BLaER1 (cell line): ENCODE measurements around the gene ASAP3.

ENCODE experiments used
- H3K27ac ChIP-seq: shearing (Covaris generic); formaldehyde crosslinking; 2 replicates; pipeline ENCODE4 v1.8.1; 2022
- H3K27me3 ChIP-seq: shearing (Covaris generic); formaldehyde crosslinking; 2 replicates; pipeline ENCODE4 v1.8.1; 2022
- H3K36me3 ChIP-seq: shearing (Covaris generic); formaldehyde crosslinking; 2 replicates; pipeline ENCODE4 v1.8.1; 2022
- H3K4me1 ChIP-seq: shearing (Covaris generic); formaldehyde crosslinking; 2 replicates; pipeline ENCODE4 v1.8.1; 2022
- H3K4me2 ChIP-seq: shearing (Covaris generic); formaldehyde crosslinking; 2 replicates; pipeline ENCODE4 v1.8.1; 2022
- H3K4me3 ChIP-seq: shearing (Covaris generic); formaldehyde crosslinking; 2 replicates; pipeline ENCODE4 v1.8.1; 2022
- H3K9ac ChIP-seq: shearing (Covaris generic); formaldehyde crosslinking; 2 replicates; pipeline ENCODE4 v1.8.1; 2022
- H3K9me3 ChIP-seq: shearing (Covaris generic); formaldehyde crosslinking; 2 replicates; pipeline ENCODE4 v1.8.1; 2022
- H4K20me1 ChIP-seq: shearing (Covaris generic); formaldehyde crosslinking; 2 replicates; pipeline ENCODE4 v1.8.1; 2022
- Cebpa-rat ChIP-seq: shearing (Covaris generic); IDR thresholded peaks from 2 replicates; pipeline ENCODE4 v1.8.1; 2022

Gene ASAP3

GRCh38 chr1:23483321-23484252 lies at the start of gene ASAP3:
ASAP3 (minus strand) TSS chr1:23484179; CDS start chr1:23484133, 46 bp downstream.
- H3K36me3 ChIP-seq: no peaks in the 10 kb centered on the region
- H3K9ac ChIP-seq: peak within 1 kb of the TSS; percentile 80
- no peak for TF ChIP-seq Cebpa-rat
- H3K4me3 ChIP-seq: peak within 1 kb of the TSS; percentile 72
- no peaks in the 10 kb centered on the region for H3K9me3 ChIP-seq
- peak within 1 kb of the TSS; percentile 98 for H3K4me2 ChIP-seq
- peak within 1 kb of the TSS; percentile 75 for H3K27ac ChIP-seq
- H3K27me3 ChIP-seq: peaks cover 6% of the 10 kb centered on the region
- H4K20me1 ChIP-seq: peaks cover 8% of the 10 kb centered on the region; the same call in 1 of the 2 replicates
- H3K4me1 ChIP-seq: peaks cover 24% of the 10 kb centered on the region

- H4K20me1 ChIP-seq: no peaks in the 10 kb centered on the region
- H3K4me3 ChIP-seq: no peak overlapping the region
- H3K9me3 ChIP-seq: no peaks in the 10 kb centered on the region
- H3K9ac ChIP-seq: peak overlapping the region; percentile 99
- no peaks in the 10 kb centered on the region for H3K27me3 ChIP-seq
- TF ChIP-seq Cebpa-rat: no peak
- peaks cover 90% of the 10 kb centered on the region for H3K4me1 ChIP-seq
- H3K27ac ChIP-seq: peak overlapping the region; percentile 100
- peak overlapping the region; percentile 94 for H3K4me2 ChIP-seq
- no peaks in the 10 kb centered on the region for H3K36me3 ChIP-seq
Measured at GRCh38 chr1:23533246-23534023, 49.5 kb upstream of the ASAP3 start.

- Histone ChIP-seq H3K9ac (peak overlapping the region; percentile 99), H3K4me3 (peak overlapping the region; percentile 91), H4K20me1 (peaks cover 13% of the 10 kb centered on the region; the same call in 1 of the 2 replicates), H3K27ac (peak overlapping the region; percentile 100), H3K9me3 (no peaks in the 10 kb centered on the region), H3K4me2 (peak overlapping the region; percentile 94), H3K27me3 (no peaks in the 10 kb centered on the region), H3K36me3 (peaks cover 14% of the 10 kb centered on the region; the same call in 1 of the 2 replicates), H3K4me1 (peaks cover 92% of the 10 kb centered on the region)
- TF ChIP-seq Cebpa-rat: no peak
Measured at GRCh38 chr1:23531562-23532094, 47.6 kb upstream of the ASAP3 start.

- H4K20me1 ChIP-seq: peaks cover 13% of the 10 kb centered on the region; the same call in 1 of the 2 replicates
- peak within 1 kb of the TSS; percentile 100 for H3K27ac ChIP-seq
- H3K4me2 ChIP-seq: peak within 1 kb of the TSS; percentile 94
- peak; percentile 96 for TF ChIP-seq Cebpa-rat
- peaks cover 92% of the 10 kb centered on the region for H3K4me1 ChIP-seq
- peak within 1 kb of the TSS; percentile 91 for H3K4me3 ChIP-seq
- no peaks in the 10 kb centered on the region for H3K27me3 ChIP-seq
- peaks cover 18% of the 10 kb centered on the region; the same call in 1 of the 2 replicates for H3K36me3 ChIP-seq
- peak within 1 kb of the TSS; percentile 99 for H3K9ac ChIP-seq
- H3K9me3 ChIP-seq: no peaks in the 10 kb centered on the region
Measured at GRCh38 chr1:23530747-23531561, 47.0 kb upstream of the ASAP3 start, which contains the start of gene E2F2. E2F2 (minus strand) TSS chr1:23531233; CDS start chr1:23530793, 440 bp downstream.

GRCh38 chr1:23530087-23530746 lies 46.2 kb upstream of the ASAP3 start:
- Histone ChIP-seq H4K20me1 (peaks cover 13% of the 10 kb centered on the region; the same call in 1 of the 2 replicates), H3K4me1 (peaks cover 92% of the 10 kb centered on the region), H3K36me3 (peaks cover 18% of the 10 kb centered on the region; the same call in 1 of the 2 replicates), H3K4me2 (peak overlapping the region; percentile 94), H3K9me3 (no peaks in the 10 kb centered on the region), H3K27me3 (no peaks in the 10 kb centered on the region), H3K9ac (peak overlapping the region; percentile 99), H3K27ac (peak overlapping the region; percentile 100), H3K4me3 (peak overlapping the region; percentile 91)
- TF ChIP-seq Cebpa-rat: no peak

- peak overlapping the region; percentile 100 for H3K27ac ChIP-seq
- TF ChIP-seq Cebpa-rat: no peak
- H3K9ac ChIP-seq: peak overlapping the region; percentile 99
- no peaks in the 10 kb centered on the region for H3K27me3 ChIP-seq
- H4K20me1 ChIP-seq: peaks cover 13% of the 10 kb centered on the region; the same call in 1 of the 2 replicates
- peaks cover 20% of the 10 kb centered on the region; the same call in 1 of the 2 replicates for H3K36me3 ChIP-seq
- H3K4me3 ChIP-seq: peak overlapping the region; percentile 91
- H3K4me2 ChIP-seq: peak overlapping the region; percentile 94
- no peaks in the 10 kb centered on the region for H3K9me3 ChIP-seq
- H3K4me1 ChIP-seq: peaks cover 89% of the 10 kb centered on the region
Measured at GRCh38 chr1:23529146-23530086, 45.4 kb upstream of the ASAP3 start.

GRCh38 chr1:23528250-23528978 lies 44.4 kb upstream of the ASAP3 start:
- TF ChIP-seq Cebpa-rat: no peak; the same call in 1 of the 2 replicates

More at GRCh38 chr1:23528250-23528978, 44.4 kb upstream of the ASAP3 start:
- Histone ChIP-seq H3K36me3 (peaks cover 30% of the 10 kb centered on the region), H3K4me2 (peak overlapping the region; percentile 94), H3K9me3 (no peaks in the 10 kb centered on the region), H3K27me3 (no peaks in the 10 kb centered on the region), H3K4me1 (peaks cover 89% of the 10 kb centered on the region), H4K20me1 (peaks cover 19% of the 10 kb centered on the region; the same call in 1 of the 2 replicates), H3K27ac (peak overlapping the region; percentile 100), H3K9ac (peak overlapping the region; percentile 99), H3K4me3 (peak overlapping the region; percentile 91)
